OCI-LY7 (cell line): ENCODE results near the gene PRR14L. TPM values are rescaled to one million over a fixed set of nuclear protein-coding genes. Genes with fewer than 3 reads are reported as not detected.

Experiments used
- BruUV-seq: library from RNA; stranded (reverse); fragments of 400-500 nt; replicated peaks from 2 replicates; lab custom pipeline; 2021; lab: Mats Ljungman, UMichigan
- CTCF ChIA-PET: fragments of 300-600 bp; sonication (Branson Sonifier 250); formaldehyde crosslinking; loops from one replicate; lab custom pipeline; 2022; ENCODE audit warnings: antibody characterized with exemption; ENCODE audit not compliant: unreplicated experiment; lab: Charles Lee
- POLR2A ChIA-PET: fragments of 300-600 bp; sonication (Branson Sonifier 250); formaldehyde crosslinking; loops from one replicate; lab custom pipeline; 2022; ENCODE audit warnings: antibody characterized with exemption; lab: Charles Lee
- DNase-seq: peaks from one replicate; pipeline ENCODE4 v3.0.0-alpha.2; 2015; ENCODE audit warnings: low spot score
- H2AFZ ChIP-seq: fragments of 200-600 bp; sonication (generic), shearing (Covaris generic); 2 replicates; pipeline ENCODE4 v1.6.1; 2014; ENCODE audit warnings: mild to moderate bottlenecking, antibody characterized with exemption, low read length, moderate library complexity
- H3K27ac ChIP-seq: fragments of 200-600 bp; sonication (generic); 2 replicates; pipeline ENCODE4 v1.5.1; 2014; ENCODE audit warnings: mixed run types, low read depth, mild to moderate bottlenecking, moderate library complexity, low read length, inconsistent platforms; ENCODE audit not compliant: poor library complexity, severe bottlenecking
- H3K36me3 ChIP-seq: fragments of 200-600 bp; sonication (generic); 2 replicates; pipeline ENCODE4 v1.6.1; 2014; ENCODE audit warnings: mild to moderate bottlenecking, antibody characterized with exemption, low read length, moderate library complexity, mixed read lengths; ENCODE audit not compliant: insufficient read depth
- H3K4me1 ChIP-seq: fragments of 200-600 bp; sonication (generic); 2 replicates; pipeline ENCODE4 v1.5.1; 2014; ENCODE audit warnings: mild to moderate bottlenecking, low read length; ENCODE audit not compliant: insufficient read depth, poor library complexity, severe bottlenecking
- H3K4me2 ChIP-seq: fragments of 200-600 bp; sonication (generic); 2 replicates; pipeline ENCODE4 v1.6.1; 2014; ENCODE audit warnings: mild to moderate bottlenecking, low read length
- H3K4me3 ChIP-seq: fragments of 200-600 bp; sonication (generic); 2 replicates; pipeline ENCODE4 v1.5.1; 2014; ENCODE audit warnings: mild to moderate bottlenecking, low read depth, low read length; ENCODE audit not compliant: poor library complexity, severe bottlenecking
- H3K79me2 ChIP-seq: fragments of 200-600 bp; sonication (generic); 2 replicates; pipeline ENCODE4 v1.6.1; 2016; ENCODE audit warnings: low read depth, mild to moderate bottlenecking, low read length, moderate library complexity, mixed read lengths; ENCODE audit not compliant: insufficient read depth
- H3K9me2 ChIP-seq: fragments of 200-600 bp; sonication (generic); 2 replicates; pipeline ENCODE4 v1.6.1; 2016; ENCODE audit warnings: mild to moderate bottlenecking, low read length, mixed read lengths; ENCODE audit not compliant: insufficient read depth
- H3K9me3 ChIP-seq: fragments of 200-600 bp; sonication (generic); 2 replicates; pipeline ENCODE4 v1.6.1; 2014; ENCODE audit warnings: mild to moderate bottlenecking, mixed run types, low read length, mixed read lengths
- H4K20me1 ChIP-seq: fragments of 200-600 bp; sonication (generic); 2 replicates; pipeline ENCODE4 v1.6.1; 2014; ENCODE audit warnings: mild to moderate bottlenecking, antibody characterized with exemption, low read length, moderate library complexity, mixed read lengths; ENCODE audit not compliant: insufficient read depth
- EZH2phosphoT487 ChIP-seq: fragments of 200-600 bp; sonication (generic); IDR thresholded peaks from 2 replicates; pipeline ENCODE4 v1.6.1; 2018; ENCODE audit warnings: low read depth, borderline replicate concordance, mild to moderate bottlenecking, mixed run types, antibody characterized with exemption, low read length, moderate library complexity, mixed read lengths
- intact Hi-C: fragments of 100-400 bp; cut with micrococcal nuclease; formaldehyde crosslinking; loops from one replicate; pipeline ENCODE4 v1.10.0; 2022; ENCODE audit not compliant: unreplicated experiment
- total RNA-seq, 2 experiments: library from RNA; depleted of rRNA in 1 of 2; stranded (reverse); fragments of >200 nt in 1 of 2; shearing (Covaris generic) in 1 of 2; gene quantifications; 2 replicates each; pipeline ENCODE4 v1.2.3, GENCODE V29; 2014 to 2022
- TF ChIP-seq, protein P1 (sequence below): fragments of 200-600 bp; sonication (generic); conservative IDR thresholded peaks from 2 replicates; pipeline ENCODE4 v1.5.1; 2014; ENCODE audit warnings: mild to moderate bottlenecking, antibody characterized with exemption, low read length, moderate library complexity, mixed read lengths

The PRR14L gene
- total RNA-seq, 2 experiments from 2014 or later = 21.9 to 51.1 TPM

- BruUV-seq = no TSS peak
- Histone ChIP-seq H2AFZ (no peak overlapping the region), H3K9me3 (no peaks in the 10 kb centered on the region), H3K79me2 (no peaks in the 10 kb centered on the region), H3K4me2 (no peak overlapping the region), H3K4me3 (no peak overlapping the region), H3K36me3 (peaks cover 54% of the 10 kb centered on the region), H3K4me1 (no peaks in the 10 kb centered on the region), H4K20me1 (no peaks in the 10 kb centered on the region), H3K27ac (no peak overlapping the region), H3K9me2 (no peaks in the 10 kb centered on the region)
- POLR2A ChIA-PET = interaction anchor here (0.6 kb wide), 1 partner anchor 132 kb away, joined by 3 read pairs; no protein-coding TSS in a partner anchor
- intact Hi-C loops = no loop called here
- CTCF ChIA-PET = interaction anchor here (0.9 kb wide), 1 partner anchor 22 kb away, joined by 4 read pairs; no protein-coding TSS in a partner anchor
- DNase-seq = no peak
- TF ChIP-seq, protein P1, sequence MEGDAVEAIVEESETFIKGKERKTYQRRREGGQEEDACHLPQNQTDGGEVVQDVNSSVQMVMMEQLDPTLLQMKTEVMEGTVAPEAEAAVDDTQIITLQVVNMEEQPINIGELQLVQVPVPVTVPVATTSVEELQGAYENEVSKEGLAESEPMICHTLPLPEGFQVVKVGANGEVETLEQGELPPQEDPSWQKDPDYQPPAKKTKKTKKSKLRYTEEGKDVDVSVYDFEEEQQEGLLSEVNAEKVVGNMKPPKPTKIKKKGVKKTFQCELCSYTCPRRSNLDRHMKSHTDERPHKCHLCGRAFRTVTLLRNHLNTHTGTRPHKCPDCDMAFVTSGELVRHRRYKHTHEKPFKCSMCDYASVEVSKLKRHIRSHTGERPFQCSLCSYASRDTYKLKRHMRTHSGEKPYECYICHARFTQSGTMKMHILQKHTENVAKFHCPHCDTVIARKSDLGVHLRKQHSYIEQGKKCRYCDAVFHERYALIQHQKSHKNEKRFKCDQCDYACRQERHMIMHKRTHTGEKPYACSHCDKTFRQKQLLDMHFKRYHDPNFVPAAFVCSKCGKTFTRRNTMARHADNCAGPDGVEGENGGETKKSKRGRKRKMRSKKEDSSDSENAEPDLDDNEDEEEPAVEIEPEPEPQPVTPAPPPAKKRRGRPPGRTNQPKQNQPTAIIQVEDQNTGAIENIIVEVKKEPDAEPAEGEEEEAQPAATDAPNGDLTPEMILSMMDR = no peak
- no peak for TF ChIP-seq EZH2phosphoT487
Observed at GRCh38 chr22:31683181-31684105, 66.5 kb downstream of the PRR14L start.

- no peak for TF ChIP-seq EZH2phosphoT487
- TF ChIP-seq, protein P1 = no peak
- Histone ChIP-seq H3K79me2 (no peaks in the 10 kb centered on the region), H3K4me2 (no peak overlapping the region), H3K4me1 (no peaks in the 10 kb centered on the region), H4K20me1 (no peaks in the 10 kb centered on the region), H3K4me3 (no peak overlapping the region), H3K9me2 (no peaks in the 10 kb centered on the region), H3K36me3 (peaks cover 47% of the 10 kb centered on the region), H3K27ac (no peak overlapping the region), H2AFZ (no peak overlapping the region), H3K9me3 (no peaks in the 10 kb centered on the region)
- BruUV-seq = no TSS peak
- ChIA-PET POLR2A (interaction anchor here (0.6 kb wide), 1 partner anchor 132 kb away, joined by 3 read pairs; no protein-coding TSS in a partner anchor), CTCF (no interaction called here)
- intact Hi-C loops = no loop called here
- DNase-seq = no peak
Observed at GRCh38 chr22:31682751-31683150, 67.2 kb downstream of the PRR14L start.
